GM18907 (cell line): ENCODE data around the gene CCT5.

ENCODE experiments used
- ATAC-seq: cut with Tn5 transposase; IDR thresholded peaks from one replicate; pipeline ENCODE4 v1.9.1; 2021; ENCODE audit warnings: mild to moderate bottlenecking, moderate library complexity; ENCODE audit not compliant: unreplicated experiment

Gene CCT5

GRCh38 chr5:10249948-10250805 is at the start of gene CCT5:
Gene CCT5, plus strand, starts transcription at chr5:10250280. Its CDS starts 61 bp downstream, at chr5:10250341.
- ATAC-seq, result peak; percentile 87

DNA sequence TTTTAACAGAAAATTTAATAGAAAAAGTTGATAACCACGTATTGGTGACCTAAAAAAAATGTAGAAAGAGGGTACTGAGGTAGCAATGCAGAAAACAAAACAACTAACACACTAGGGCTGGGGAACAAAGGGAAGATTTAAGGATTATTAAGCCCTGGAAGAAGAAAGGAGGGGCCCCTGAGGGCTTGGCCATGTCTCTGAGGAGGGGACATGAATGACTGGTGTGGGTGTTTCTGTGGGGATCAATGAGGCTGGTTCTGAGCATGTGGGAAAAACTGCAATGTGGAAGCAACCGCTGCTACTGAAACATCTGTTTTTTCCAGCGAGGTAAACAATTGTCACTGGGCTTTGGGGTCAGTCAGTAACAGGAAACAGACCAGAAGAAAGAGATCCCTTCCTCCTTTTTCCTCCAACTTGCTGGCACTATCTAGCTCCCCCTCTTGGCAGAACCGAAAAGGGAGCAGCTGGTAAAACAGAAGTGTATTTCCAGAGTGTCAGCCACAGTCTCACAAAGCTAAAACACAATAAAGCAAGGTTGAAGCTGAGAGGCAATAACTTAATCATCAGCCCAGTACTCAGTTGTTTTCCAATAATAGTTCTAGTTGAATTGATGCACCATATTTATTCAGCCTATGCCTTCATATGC is 48.7 kb upstream of the CCT5 start:
- ATAC-seq, result no peak

GRCh38 chr5:10202089-10202910 is 47.8 kb upstream of the CCT5 start:
- no peak for ATAC-seq

DNA sequence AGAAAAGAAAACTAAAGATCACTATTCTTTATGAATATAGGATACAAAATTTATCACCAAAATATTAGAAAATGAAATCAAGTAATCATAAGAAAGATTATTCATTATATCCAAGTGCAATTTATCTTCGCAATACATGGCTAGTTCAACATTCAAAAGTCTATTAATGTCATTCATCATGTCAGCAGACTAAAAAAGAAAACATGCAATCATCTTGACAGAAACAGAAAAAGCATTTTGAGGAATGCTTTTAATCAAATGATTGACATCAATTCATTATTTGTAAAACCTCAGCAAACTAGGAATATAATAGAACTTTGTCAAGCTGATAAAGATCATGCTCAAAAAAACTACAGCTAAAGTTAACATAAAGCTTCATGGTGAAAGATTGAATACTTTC is 41.1 kb upstream of the CCT5 start:
- no peak for ATAC-seq

DNA sequence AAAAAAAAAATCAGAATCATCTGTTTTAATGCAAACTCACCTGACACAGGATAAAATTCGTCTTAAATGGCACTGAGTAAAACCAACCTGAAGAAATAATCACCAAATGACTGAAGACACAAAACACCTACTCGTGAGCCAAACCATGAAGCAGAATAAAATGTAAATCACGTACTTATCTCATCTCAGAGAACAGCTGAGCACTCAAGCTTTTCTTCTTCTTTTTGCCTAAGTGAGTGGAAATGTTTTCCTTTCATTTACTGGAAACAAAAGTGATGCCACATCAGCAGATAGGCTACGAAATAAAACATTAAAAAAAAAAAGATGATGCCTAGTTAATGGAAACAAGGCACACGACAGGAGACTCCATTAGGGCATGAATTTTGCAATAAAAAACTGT is 36.8 kb upstream of the CCT5 start:
- ATAC-seq, result no peak

DNA sequence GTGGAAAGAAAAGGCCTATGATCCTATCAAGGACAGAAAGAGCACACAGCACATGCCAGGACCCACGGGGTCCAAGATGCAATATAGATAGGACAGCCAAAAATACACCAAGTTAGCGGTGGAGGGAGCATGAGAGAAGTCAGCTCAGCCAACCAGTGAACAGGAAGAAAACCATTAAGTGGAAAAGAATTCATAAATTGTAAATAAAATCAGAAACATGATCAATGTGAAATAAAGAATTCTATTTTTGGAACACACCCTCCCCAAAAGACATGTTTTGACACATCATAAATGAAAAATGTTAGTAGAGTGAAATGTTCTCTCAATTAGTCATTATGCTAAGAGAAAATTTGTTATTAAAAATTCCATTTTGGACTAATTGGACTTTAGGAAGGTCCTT is 36.0 kb upstream of the CCT5 start:
- no peak for ATAC-seq

DNA sequence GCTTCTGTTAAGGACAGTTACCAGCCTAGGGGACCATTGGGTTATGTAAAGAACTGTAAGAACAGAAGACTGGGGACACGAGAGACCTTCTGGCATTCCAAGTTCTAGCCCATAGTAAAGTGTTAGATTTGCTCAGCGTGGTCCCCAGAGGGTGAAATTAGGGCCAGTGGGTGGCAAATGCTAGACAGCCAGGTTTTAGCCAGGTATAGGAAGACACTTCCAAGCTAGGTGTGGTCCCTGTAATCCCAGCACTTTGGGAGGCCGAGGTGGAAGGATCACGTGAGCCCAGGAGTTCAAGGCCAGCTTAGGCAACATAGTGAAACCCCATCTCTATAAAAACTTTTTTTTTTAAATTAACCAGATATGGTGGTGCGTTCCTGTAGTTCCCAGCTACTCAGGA is 34.7 kb upstream of the CCT5 start:
- no peak for ATAC-seq

GRCh38 chr5:10216107-10216506 is 34.0 kb upstream of the CCT5 start:
- no peak for ATAC-seq

DNA sequence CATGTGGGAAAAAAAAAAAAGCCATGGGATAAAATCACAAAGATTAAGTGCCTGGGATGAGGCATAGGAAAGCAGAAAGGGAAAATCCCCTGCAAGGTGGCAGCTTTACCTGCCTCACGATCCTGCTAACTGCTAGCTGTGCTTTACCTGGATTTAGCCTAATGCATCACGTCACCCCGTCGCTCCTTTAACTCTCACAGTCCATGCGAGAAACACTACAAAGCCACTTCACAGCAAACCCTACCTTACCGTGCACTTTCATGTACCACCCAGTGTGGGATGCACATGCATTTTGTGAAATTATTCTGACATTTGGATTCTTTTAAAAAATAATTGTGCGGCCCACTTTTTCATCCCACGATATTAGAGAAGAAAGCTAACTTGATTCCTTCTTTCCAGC is 31.4 kb upstream of the CCT5 start:
- ATAC-seq, result no peak

DNA sequence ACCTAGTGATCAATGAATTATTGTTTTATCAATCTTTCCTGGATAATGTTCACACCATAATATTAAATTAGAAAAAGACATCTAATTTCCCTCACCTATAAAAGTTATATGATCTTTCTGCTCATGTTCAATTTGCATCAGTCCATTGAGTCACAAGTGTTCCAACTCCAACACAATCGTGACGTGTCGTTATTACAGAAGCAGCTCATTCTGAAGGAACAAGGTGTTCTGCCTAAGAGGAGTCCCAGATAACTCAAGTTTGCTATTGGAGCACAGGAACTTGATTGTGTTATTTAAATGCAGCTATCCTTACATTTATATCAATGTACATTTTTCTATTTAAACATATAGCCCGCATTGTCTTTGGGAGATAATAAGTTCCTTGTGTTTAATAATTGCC is 31.0 kb upstream of the CCT5 start:
- no peak for ATAC-seq

GRCh38 chr5:10220248-10220647 is 29.8 kb upstream of the CCT5 start:
- ATAC-seq, result no peak

- no peak for ATAC-seq
Measured at GRCh38 chr5:10222326-10222725, 27.8 kb upstream of the CCT5 start.

GRCh38 chr5:10227379-10227778 is 22.7 kb upstream of the CCT5 start:
- ATAC-seq, result no peak

DNA sequence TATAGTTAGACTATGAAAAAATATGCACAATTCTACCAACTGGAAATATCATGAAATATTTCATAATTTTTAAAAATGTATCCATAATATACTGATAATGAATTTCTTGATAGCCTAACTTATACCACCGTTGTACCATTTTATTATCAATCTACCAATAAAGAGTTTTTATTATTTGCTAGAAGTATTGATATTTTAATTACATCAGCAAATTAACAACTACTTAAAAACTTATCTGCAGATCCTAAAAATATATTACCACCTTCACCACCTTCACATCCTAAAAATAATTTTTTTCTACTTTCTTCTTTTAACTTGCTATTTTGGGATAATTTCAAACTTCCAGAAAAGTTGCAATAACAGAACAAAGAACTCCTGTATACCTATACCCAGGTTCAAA is 21.8 kb upstream of the CCT5 start:
- ATAC-seq, result no peak

- ATAC-seq, result no peak
Measured at GRCh38 chr5:10229306-10230048, 20.6 kb upstream of the CCT5 start.

DNA sequence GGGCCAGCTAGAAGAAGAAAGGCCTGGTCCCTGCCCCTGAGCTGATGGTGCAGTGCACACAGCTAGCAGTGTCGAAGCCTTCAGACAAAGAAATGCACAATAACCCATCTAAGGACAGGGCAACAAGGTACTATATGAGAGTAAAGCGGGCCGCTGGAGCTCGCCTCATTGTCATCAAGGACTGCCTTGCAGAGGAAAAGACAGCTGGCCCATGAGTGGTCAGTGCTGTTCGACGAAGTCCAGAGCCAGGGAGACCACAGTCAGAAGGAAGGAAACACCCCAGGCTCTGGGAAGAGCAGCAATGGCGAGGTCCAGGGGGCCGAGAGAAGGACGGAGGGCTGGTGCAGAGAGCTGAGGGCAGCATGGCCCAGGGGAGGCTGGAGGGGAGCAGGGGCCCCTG is 17.7 kb upstream of the CCT5 start:
- no peak for ATAC-seq

- no peak for ATAC-seq
Measured at GRCh38 chr5:10233011-10233410, 17.1 kb upstream of the CCT5 start.

DNA sequence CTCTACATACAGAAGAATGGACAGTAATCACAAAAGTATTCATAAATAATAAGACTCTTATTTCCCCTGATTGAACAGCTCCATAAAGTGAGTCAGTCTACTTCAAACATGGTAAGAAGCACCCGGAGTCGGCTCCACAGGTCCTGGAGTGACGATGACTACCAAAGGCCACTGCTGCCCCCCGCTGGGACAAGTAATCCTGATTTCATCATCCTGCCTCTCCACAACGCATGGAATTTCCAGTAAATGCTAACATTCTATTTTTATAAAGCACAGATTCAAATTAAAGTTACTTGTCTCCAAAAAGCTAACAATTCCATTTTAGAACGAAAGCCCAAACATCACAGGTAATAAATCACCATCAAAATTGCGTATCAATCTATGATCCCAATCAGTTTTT is 16.6 kb upstream of the CCT5 start:
- no peak for ATAC-seq

DNA sequence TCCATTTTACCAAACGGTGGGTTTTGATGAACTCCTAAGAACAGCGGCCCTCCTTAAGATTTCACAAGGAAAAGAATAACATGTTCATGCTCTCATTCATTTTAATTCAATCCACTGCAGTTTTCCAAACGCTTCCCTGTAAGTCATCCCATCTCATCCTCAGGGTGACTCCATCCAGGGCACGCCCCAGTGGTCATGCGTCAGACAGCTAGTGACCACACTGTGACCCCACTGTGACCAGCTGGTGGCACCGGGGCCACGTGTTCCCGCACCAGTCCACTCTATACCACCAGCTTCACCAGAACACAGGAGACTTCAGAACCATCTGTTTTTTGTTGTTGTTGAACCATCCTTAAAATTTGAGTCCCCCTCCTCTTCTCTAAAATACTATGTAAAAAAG is 14.7 kb upstream of the CCT5 start:
- ATAC-seq, result no peak

DNA sequence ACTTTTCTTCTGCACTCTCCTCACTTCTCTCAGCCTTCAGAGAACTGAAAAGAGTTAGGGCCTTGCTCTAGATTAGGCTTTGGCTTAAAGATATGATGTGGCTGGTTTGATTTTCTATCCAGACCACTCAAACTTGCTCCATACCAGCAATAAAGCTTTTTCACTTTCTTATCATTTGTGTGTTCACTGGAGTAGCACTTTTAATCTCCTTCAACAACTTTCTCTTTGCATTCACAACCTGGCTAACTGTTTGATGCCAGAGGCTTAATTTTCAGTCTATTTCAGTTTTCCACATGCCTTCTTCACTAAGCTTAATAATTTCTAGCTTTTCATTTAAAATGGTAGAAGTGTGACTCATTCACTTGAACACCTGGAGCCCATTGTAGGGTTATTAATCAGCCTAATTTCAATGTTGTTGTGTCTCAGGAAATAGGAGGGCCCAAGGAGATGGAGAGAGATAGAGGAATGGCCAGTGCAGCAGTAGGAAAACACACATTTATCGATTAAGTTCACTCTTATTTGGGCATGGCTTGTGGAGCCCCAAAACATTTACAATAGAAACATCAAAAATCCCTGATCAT is 6.3 kb upstream of the CCT5 start:
- peak; percentile 57 for ATAC-seq
